ENCODE results near the gene MYO1E.
"Not testable (repeated sequence)": the region's sequence is repeated elsewhere in the genome, so short reads cannot be mapped to it uniquely, and the experiment has no call there.

Gene MYO1E

GRCh38 chr15:59345326-59345725 is 27.3 kb downstream of the MYO1E start:
- TF ChIP-seq TAF1 (IDR thresholded peaks at IDR 0.05; ENCODE audit: low read depth, low read length) (no peak), PAX5 (IDR thresholded peaks at IDR 0.05; ENCODE audit: insufficient read depth, low read length, severe bottlenecking) (no peak), SPI1 (IDR thresholded peaks at IDR 0.05; ENCODE audit: low read depth, low read length) (no peak), POLR2AphosphoS5 (IDR thresholded peaks at IDR 0.05; ENCODE audit: low read depth, low read length) (no peak), POU2F2 (IDR thresholded peaks at IDR 0.05; ENCODE audit: low read depth, low read length) (no peak), POLR2A (IDR thresholded peaks at IDR 0.05; ENCODE audit: low read depth, low read length) (no peak)
- FAIRE-seq (peak; percentile 20), DNase-seq (ENCODE audit: insufficient read length, low spot score) (no peak)

GRCh38 chr15:59344311-59344710 is 28.4 kb downstream of the MYO1E start:
- FAIRE-seq (no peak), DNase-seq (ENCODE audit: insufficient read length, low spot score) (no peak)
- no peak for TF ChIP-seq POLR2A (IDR thresholded peaks at IDR 0.05; ENCODE audit: low read depth, low read length)
- TF ChIP-seq SPI1 (IDR thresholded peaks at IDR 0.05; ENCODE audit: low read depth, low read length): no peak
- TF ChIP-seq PAX5 (IDR thresholded peaks at IDR 0.05; ENCODE audit: insufficient read depth, low read length, severe bottlenecking): no peak
- no peak for TF ChIP-seq POLR2AphosphoS5 (IDR thresholded peaks at IDR 0.05; ENCODE audit: low read depth, low read length)
- no peak for TF ChIP-seq POU2F2 (IDR thresholded peaks at IDR 0.05; ENCODE audit: low read depth, low read length)
- TF ChIP-seq TAF1 (IDR thresholded peaks at IDR 0.05; ENCODE audit: low read depth, low read length): no peak

- TF ChIP-seq POLR2AphosphoS5 (IDR thresholded peaks at IDR 0.05; ENCODE audit: low read depth, low read length) (no peak), POU2F2 (IDR thresholded peaks at IDR 0.05; ENCODE audit: low read depth, low read length) (no peak), POLR2A (IDR thresholded peaks at IDR 0.05; ENCODE audit: low read depth, low read length) (no peak), PAX5 (IDR thresholded peaks at IDR 0.05; ENCODE audit: insufficient read depth, low read length, severe bottlenecking) (no peak), TAF1 (IDR thresholded peaks at IDR 0.05; ENCODE audit: low read depth, low read length) (no peak), SPI1 (IDR thresholded peaks at IDR 0.05; ENCODE audit: low read depth, low read length) (no peak)
- DNase-seq (ENCODE audit: insufficient read length, low spot score): no peak
- peak; percentile 56 for FAIRE-seq
These were observed 32.3 kb downstream of the MYO1E start for GRCh38 chr15:59340325-59340724.

- TF ChIP-seq POU2F2 (IDR thresholded peaks at IDR 0.05; ENCODE audit: low read depth, low read length): no peak
- TF ChIP-seq SPI1 (IDR thresholded peaks at IDR 0.05; ENCODE audit: low read depth, low read length): no peak
- no peak for TF ChIP-seq POLR2A (IDR thresholded peaks at IDR 0.05; ENCODE audit: low read depth, low read length)
- TF ChIP-seq POLR2AphosphoS5 (IDR thresholded peaks at IDR 0.05; ENCODE audit: low read depth, low read length): no peak
- TF ChIP-seq TAF1 (IDR thresholded peaks at IDR 0.05; ENCODE audit: low read depth, low read length): no peak
- TF ChIP-seq PAX5 (IDR thresholded peaks at IDR 0.05; ENCODE audit: insufficient read depth, low read length, severe bottlenecking): no peak
These were observed 33.4 kb downstream of the MYO1E start for GRCh38 chr15:59339252-59339672.

GRCh38 chr15:59338414-59338813 is 34.3 kb downstream of the MYO1E start:
- no peak for TF ChIP-seq POU2F2 (IDR thresholded peaks at IDR 0.05; ENCODE audit: low read depth, low read length)
- TF ChIP-seq POLR2AphosphoS5 (IDR thresholded peaks at IDR 0.05; ENCODE audit: low read depth, low read length): no peak
- TF ChIP-seq PAX5 (IDR thresholded peaks at IDR 0.05; ENCODE audit: insufficient read depth, low read length, severe bottlenecking): no peak
- TF ChIP-seq SPI1 (IDR thresholded peaks at IDR 0.05; ENCODE audit: low read depth, low read length): no peak
- no peak for TF ChIP-seq POLR2A (IDR thresholded peaks at IDR 0.05; ENCODE audit: low read depth, low read length)
- no peak for TF ChIP-seq TAF1 (IDR thresholded peaks at IDR 0.05; ENCODE audit: low read depth, low read length)
- no peak for DNase-seq (ENCODE audit: insufficient read length, low spot score)
- FAIRE-seq: no peak

More at GRCh38 chr15:59339252-59339672, 33.4 kb downstream of the MYO1E start:
- no peak for FAIRE-seq
- DNase-seq (ENCODE audit: insufficient read length, low spot score): no peak

GRCh38 chr15:59336725-59337124 is 35.9 kb downstream of the MYO1E start:
- FAIRE-seq; DNase-seq (ENCODE audit: insufficient read length, low spot score): not testable (repeated sequence)

- DNase-seq (ENCODE audit: insufficient read length, low spot score) (no peak), FAIRE-seq (peak; percentile 5)
- TF ChIP-seq POU2F2 (IDR thresholded peaks at IDR 0.05; ENCODE audit: low read depth, low read length) (no peak), TAF1 (IDR thresholded peaks at IDR 0.05; ENCODE audit: low read depth, low read length) (no peak), PAX5 (IDR thresholded peaks at IDR 0.05; ENCODE audit: insufficient read depth, low read length, severe bottlenecking) (peak; percentile 40)
These were observed 37.4 kb downstream of the MYO1E start for GRCh38 chr15:59335207-59335786.

GRCh38 chr15:59334076-59334415 is 38.6 kb downstream of the MYO1E start:
- FAIRE-seq: no peak
- no peak for DNase-seq (ENCODE audit: insufficient read length, low spot score)
- TF ChIP-seq TAF1 (IDR thresholded peaks at IDR 0.05; ENCODE audit: low read depth, low read length) (no peak), PAX5 (IDR thresholded peaks at IDR 0.05; ENCODE audit: insufficient read depth, low read length, severe bottlenecking) (no peak), SPI1 (IDR thresholded peaks at IDR 0.05; ENCODE audit: low read depth, low read length) (no peak), POU2F2 (IDR thresholded peaks at IDR 0.05; ENCODE audit: low read depth, low read length) (no peak), POLR2AphosphoS5 (IDR thresholded peaks at IDR 0.05; ENCODE audit: low read depth, low read length) (no peak), POLR2A (IDR thresholded peaks at IDR 0.05; ENCODE audit: low read depth, low read length) (no peak)

GRCh38 chr15:59333401-59334075 is 39.1 kb downstream of the MYO1E start:
- TF ChIP-seq PAX5 (IDR thresholded peaks at IDR 0.05; ENCODE audit: insufficient read depth, low read length, severe bottlenecking): no peak
- 0 out of 2 replicates have a peak, but pooled peaks have one; percentile 4 for TF ChIP-seq SPI1 (IDR thresholded peaks at IDR 0.05; ENCODE audit: low read depth, low read length)
- no peak for TF ChIP-seq TAF1 (IDR thresholded peaks at IDR 0.05; ENCODE audit: low read depth, low read length)
- no peak for DNase-seq (ENCODE audit: insufficient read length, low spot score)
- FAIRE-seq: peak; percentile 66

GRCh38 chr15:59332009-59332408 is 40.7 kb downstream of the MYO1E start:
- TF ChIP-seq SPI1 (IDR thresholded peaks at IDR 0.05; ENCODE audit: low read depth, low read length): peak; percentile 82
- no peak for TF ChIP-seq POLR2AphosphoS5 (IDR thresholded peaks at IDR 0.05; ENCODE audit: low read depth, low read length)
- DNase-seq (ENCODE audit: insufficient read length, low spot score) (no peak), FAIRE-seq (peak; percentile 61)
